Stomach smooth muscle (tissue), 2 donors: ENCODE data around the gene WDSUB1.
A peak's percentile ranks its signal among the peaks of the same experiment; 100 is the strongest.

ENCODE experiments used
- H3K27ac ChIP-seq: one replicate; pipeline ENCODE4 v1.7.0; 2013; ENCODE audit warnings: mild to moderate bottlenecking, low read length, inconsistent platforms
- H3K27me3 ChIP-seq, 2 donors: one replicate each; pipeline ENCODE4 v1.7.0; 2013; ENCODE audit warnings: low read length in 2 of 2; ENCODE audit not compliant: insufficient read depth in 2 of 2, control insufficient read depth in 1 of 2
- H3K36me3 ChIP-seq, 2 donors: one replicate each; pipeline ENCODE4 v1.7.0; 2013; ENCODE audit warnings: low read length in 2 of 2; ENCODE audit not compliant: control insufficient read depth in 2 of 2, insufficient read depth in 2 of 2
- H3K4me1 ChIP-seq: one replicate; pipeline ENCODE4 v1.7.0; 2013; ENCODE audit warnings: low read length; ENCODE audit not compliant: control insufficient read depth, insufficient read depth
- H3K4me3 ChIP-seq, 2 donors: one replicate each; pipeline ENCODE4 v1.7.0; 2013; ENCODE audit warnings: low read length in 2 of 2
- H3K9ac ChIP-seq, 2 donors: one replicate each; pipeline ENCODE4 v1.7.0; 2013; ENCODE audit warnings: low read length in 2 of 2, mild to moderate bottlenecking in 1 of 2
- H3K9me3 ChIP-seq, 2 donors: one replicate each; pipeline ENCODE4 v1.7.0; 2013; ENCODE audit warnings: low read length in 2 of 2; ENCODE audit not compliant: control insufficient read depth in 2 of 2
- donor health status: healthy.
- donor health status: Pancreatic carcinoma.

Gene WDSUB1

GRCh38 chr2:159285929-159286708 lies at the start of gene WDSUB1:
TSS of gene WDSUB1 (minus strand) at chr2:159286703. CDS start at chr2:159283069, 3,634 bp downstream.
- Histone ChIP-seq H3K27ac (peak within 1 kb of the TSS; percentile 75), H3K9me3 (no peaks in the 10 kb centered on the region), H3K27me3 (no peaks in the 10 kb centered on the region), H3K36me3 (peaks cover 3 to 4% of the 10 kb centered on the region in 2 donors), H3K4me1 (peaks cover 2% of the 10 kb centered on the region), H3K9ac (peak within 1 kb of the TSS; percentile 86 to 92), H3K4me3 (peak within 1 kb of the TSS; percentile 87 to 93)

GRCh38 chr2:159326569-159327255 lies 40.2 kb upstream of the WDSUB1 start:
- Histone ChIP-seq H3K27me3 (no peaks in the 10 kb centered on the region), H3K9ac (no peak overlapping the region), H3K9me3 (no peaks in the 10 kb centered on the region), H3K4me3 (no peak overlapping the region), H3K36me3 (peaks cover 17 to 18% of the 10 kb centered on the region in 2 donors), H3K27ac (no peak overlapping the region), H3K4me1 (no peaks in the 10 kb centered on the region)

- Histone ChIP-seq H3K9me3 (no peaks in the 10 kb centered on the region), H3K27ac (no peak overlapping the region), H3K4me3 (no peak overlapping the region), H3K36me3 (peaks cover 11 to 20% of the 10 kb centered on the region in 2 donors), H3K9ac (no peak overlapping the region), H3K27me3 (no peaks in the 10 kb centered on the region), H3K4me1 (no peaks in the 10 kb centered on the region)
Measured at GRCh38 chr2:159322419-159322818, 35.9 kb upstream of the WDSUB1 start.

- Histone ChIP-seq H3K36me3 (peaks cover 5 to 17% of the 10 kb centered on the region in 2 donors), H3K9me3 (no peaks in the 10 kb centered on the region), H3K27ac (no peak overlapping the region), H3K4me1 (no peaks in the 10 kb centered on the region), H3K9ac (no peak overlapping the region), H3K4me3 (no peak overlapping the region), H3K27me3 (no peaks in the 10 kb centered on the region)
Measured at GRCh38 chr2:159317392-159318088, 31.0 kb upstream of the WDSUB1 start.

- Histone ChIP-seq H3K27ac (no peak overlapping the region), H3K36me3 (no peaks in the 10 kb centered on the region), H3K4me3 (no peak overlapping the region), H3K27me3 (no peaks in the 10 kb centered on the region), H3K9ac (no peak overlapping the region), H3K4me1 (no peaks in the 10 kb centered on the region), H3K9me3 (no peaks in the 10 kb centered on the region)
Measured at GRCh38 chr2:159307942-159308341, 21.4 kb upstream of the WDSUB1 start.

- Histone ChIP-seq H3K9me3 (no peaks in the 10 kb centered on the region), H3K27ac (no peak overlapping the region), H3K4me3 (no peak overlapping the region), H3K36me3 (no peaks in the 10 kb centered on the region), H3K4me1 (no peaks in the 10 kb centered on the region), H3K27me3 (peaks cover 0 to 2% of the 10 kb centered on the region in 2 donors), H3K9ac (no peak overlapping the region)
Measured at GRCh38 chr2:159300586-159300985, 14.1 kb upstream of the WDSUB1 start.

- H3K4me3 ChIP-seq = no peak overlapping the region
- peaks cover 0 to 2% of the 10 kb centered on the region in 2 donors for H3K27me3 ChIP-seq
- no peak overlapping the region for H3K9ac ChIP-seq
- no peaks in the 10 kb centered on the region for H3K9me3 ChIP-seq
- no peak overlapping the region for H3K27ac ChIP-seq
- no peaks in the 10 kb centered on the region for H3K4me1 ChIP-seq
- H3K36me3 ChIP-seq = no peaks in the 10 kb centered on the region
Measured at GRCh38 chr2:159298967-159299366, 12.5 kb upstream of the WDSUB1 start.

- Histone ChIP-seq H3K27me3 (peaks cover 0 to 2% of the 10 kb centered on the region in 2 donors), H3K36me3 (no peaks in the 10 kb centered on the region), H3K9me3 (no peaks in the 10 kb centered on the region), H3K4me1 (no peaks in the 10 kb centered on the region), H3K4me3 (no peak overlapping the region), H3K27ac (no peak overlapping the region), H3K9ac (no peak overlapping the region)
Measured at GRCh38 chr2:159297042-159297707, 10.7 kb upstream of the WDSUB1 start.

- Histone ChIP-seq H3K4me1 (no peaks in the 10 kb centered on the region), H3K36me3 (no peaks in the 10 kb centered on the region), H3K27me3 (peaks cover 0 to 2% of the 10 kb centered on the region in 2 donors), H3K27ac (no peak overlapping the region), H3K9me3 (no peaks in the 10 kb centered on the region), H3K9ac (no peak overlapping the region), H3K4me3 (no peak overlapping the region)
Measured at GRCh38 chr2:159292157-159292556, 5.7 kb upstream of the WDSUB1 start.

GRCh38 chr2:159290289-159290907 lies 3.9 kb upstream of the WDSUB1 start:
- Histone ChIP-seq H3K9me3 (no peaks in the 10 kb centered on the region), H3K4me1 (peaks cover 1% of the 10 kb centered on the region), H3K4me3 (no peak overlapping the region), H3K27me3 (no peaks in the 10 kb centered on the region), H3K27ac (no peak overlapping the region), H3K36me3 (no peaks in the 10 kb centered on the region), H3K9ac (no peak overlapping the region)
